Ectodermal cell (in vitro differentiated cells): ENCODE measurements around the gene CCDC196.
"Not testable (repeated sequence)": the region's sequence is repeated elsewhere in the genome, so short reads cannot be mapped to it uniquely, and the experiment has no call there.

Experiments used
- H3K27ac ChIP-seq: 2 replicates; pipeline ENCODE4 v1.7.0; 2013; ENCODE audit warnings: mild to moderate bottlenecking, low read depth, low read length; ENCODE audit not compliant: insufficient read depth, poor library complexity, severe bottlenecking
- H3K27me3 ChIP-seq: 2 replicates; pipeline ENCODE4 v1.7.0; 2013; ENCODE audit warnings: mild to moderate bottlenecking, low read length; ENCODE audit not compliant: insufficient read depth, control insufficient read depth, poor library complexity, severe bottlenecking
- H3K36me3 ChIP-seq: one replicate; pipeline ENCODE4 v1.7.0; 2013; ENCODE audit warnings: low read length; ENCODE audit not compliant: control insufficient read depth, insufficient read depth
- H3K4me1 ChIP-seq: one replicate; pipeline ENCODE4 v1.7.0; 2013; ENCODE audit warnings: low read length; ENCODE audit not compliant: control insufficient read depth, insufficient read depth
- H3K4me3 ChIP-seq: 2 replicates; pipeline ENCODE4 v1.7.0; 2013; ENCODE audit warnings: low read depth, low read length, control low read depth; ENCODE audit not compliant: insufficient read depth
- H3K9me3 ChIP-seq: 2 replicates; pipeline ENCODE4 v1.7.0; 2013; ENCODE audit warnings: mild to moderate bottlenecking, low read length, moderate library complexity; ENCODE audit not compliant: control insufficient read depth
- WGBS, 2 experiments: methylation state at CpG; one replicate each; pipeline ENCODE4 v1.1.7; 2013; ENCODE audit warnings: missing lambda C conversion rate in 2 of 2; 5-methylcytosine and 5-hydroxymethylcytosine counted together

CCDC196 gene

DNA sequence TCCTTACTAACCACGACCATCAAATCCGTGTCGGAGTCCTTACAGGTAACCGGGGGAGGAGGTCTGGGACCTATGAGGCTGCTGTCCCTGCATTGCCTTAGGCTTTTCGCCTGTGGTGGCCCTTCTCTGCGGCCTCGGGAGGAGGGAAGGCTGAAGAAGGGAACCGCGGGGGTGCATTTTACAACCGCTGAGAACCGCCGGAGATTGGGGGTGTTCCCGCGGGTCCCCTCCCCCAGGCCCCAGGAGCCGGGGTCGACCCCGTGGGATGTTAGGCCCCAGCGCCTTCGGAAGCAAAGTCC lies 22.3 kb downstream of the CCDC196 start:
- peaks cover 4% of the 10 kb centered on the region for H3K4me1 ChIP-seq
- H3K36me3 ChIP-seq = no peaks in the 10 kb centered on the region
- peaks cover 24% of the 10 kb centered on the region for H3K27me3 ChIP-seq
- H3K9me3 ChIP-seq = no peaks in the 10 kb centered on the region
- 0 to 1% methylated on average over 19 of the region's 19 CpGs for WGBS, 2 experiments
- H3K27ac ChIP-seq = peak overlapping the region; percentile 58
- H3K4me3 ChIP-seq = peak overlapping the region; percentile 85

DNA sequence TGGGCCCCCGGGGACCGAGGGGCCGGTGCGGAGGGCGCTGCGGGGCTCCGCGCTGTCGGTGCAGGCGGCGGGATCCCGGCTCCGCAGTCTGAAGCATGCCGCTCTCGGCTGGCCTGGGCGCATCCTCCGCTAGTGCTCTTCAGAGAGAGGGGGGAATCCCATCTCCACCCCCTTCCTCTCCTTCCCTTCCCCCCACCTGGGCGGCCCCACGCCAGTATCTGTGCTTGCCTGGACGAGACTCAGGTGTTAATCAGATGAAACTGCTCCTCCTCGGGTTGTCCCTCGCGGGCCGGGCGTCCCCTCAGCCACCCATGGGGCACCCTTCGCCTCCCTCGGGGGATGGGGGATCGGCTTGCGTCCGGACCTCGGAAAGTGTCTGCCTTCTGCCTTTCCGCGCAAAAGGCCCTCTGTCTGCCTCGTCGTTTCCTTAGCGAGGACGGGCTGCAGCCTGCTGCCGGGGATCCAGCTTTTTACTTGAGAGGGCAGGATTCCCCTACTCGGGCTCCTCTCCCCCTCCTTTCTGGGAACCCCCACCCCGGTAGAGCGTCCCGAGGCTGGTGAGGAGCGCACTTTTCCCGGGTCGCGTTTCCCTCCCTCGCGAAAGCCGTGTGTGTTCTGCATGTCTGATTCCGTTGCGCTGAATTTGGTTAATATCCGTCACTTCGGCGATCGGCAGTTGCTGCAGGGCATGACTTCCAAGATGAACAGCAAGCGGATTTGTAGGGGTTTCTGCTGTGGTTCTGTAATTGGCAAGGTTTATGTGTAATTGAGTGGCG lies 22.9 kb downstream of the CCDC196 start:
- Histone ChIP-seq H3K9me3 (no peaks in the 10 kb centered on the region), H3K36me3 (no peaks in the 10 kb centered on the region), H3K4me3 (peak overlapping the region; percentile 85), H3K27me3 (peaks cover 24% of the 10 kb centered on the region), H3K4me1 (peaks cover 4% of the 10 kb centered on the region), H3K27ac (peak overlapping the region; percentile 58)
- 0% methylated on average over 57 of the region's 57 CpGs for WGBS, 2 experiments

DNA sequence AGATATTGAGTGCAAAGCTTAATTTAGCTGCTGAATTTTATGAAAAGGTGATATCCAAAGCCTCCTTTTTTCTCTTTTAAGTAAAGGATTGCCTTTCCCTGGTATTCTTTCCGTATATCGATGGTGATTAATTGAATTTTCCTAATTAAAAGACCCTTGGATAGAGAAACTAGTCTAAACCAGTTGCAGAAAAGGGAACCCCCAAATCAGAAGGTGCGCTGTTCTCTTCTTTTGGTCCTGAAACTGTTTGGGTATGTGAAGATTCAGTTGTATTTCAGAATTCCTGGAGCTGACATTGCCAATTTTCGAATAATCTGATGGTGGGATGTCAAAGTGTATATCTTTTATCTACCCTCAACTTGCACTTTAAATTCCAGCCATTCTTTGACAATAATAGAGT lies 23.7 kb downstream of the CCDC196 start:
- 59 to 70% methylated on average over 2 to 4 of the region's 4 CpGs for WGBS, 2 experiments
- Histone ChIP-seq H3K4me1 (peaks cover 4% of the 10 kb centered on the region), H3K4me3 (peak overlapping the region; percentile 85), H3K27ac (no peak overlapping the region), H3K27me3 (peaks cover 24% of the 10 kb centered on the region), H3K9me3 (no peaks in the 10 kb centered on the region), H3K36me3 (no peaks in the 10 kb centered on the region)

DNA sequence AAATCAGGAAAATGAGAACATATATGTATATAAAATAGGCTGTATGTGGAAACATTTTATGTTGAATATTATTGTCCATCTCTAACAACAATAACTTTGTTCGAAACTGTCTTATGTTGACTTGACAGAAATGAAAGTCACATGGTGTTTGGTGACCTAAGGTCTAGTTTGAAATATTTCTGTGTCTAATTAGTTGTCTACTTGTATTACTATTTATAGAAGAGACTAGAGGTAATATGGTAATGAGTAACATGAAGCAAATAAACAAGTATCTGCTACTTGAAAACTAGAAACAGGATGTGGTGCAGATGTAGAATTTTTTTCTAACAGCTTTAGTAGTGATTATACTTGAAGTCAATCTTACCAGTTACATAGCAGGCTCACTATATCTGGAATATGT lies 25.7 kb downstream of the CCDC196 start:
- H3K4me1 ChIP-seq = peaks cover 1% of the 10 kb centered on the region
- H3K27me3 ChIP-seq = peaks cover 24% of the 10 kb centered on the region
- no peaks in the 10 kb centered on the region for H3K36me3 ChIP-seq
- H3K9me3 ChIP-seq = no peaks in the 10 kb centered on the region
- WGBS, 2 experiments = 83 to 100% methylated on average over 1 of the region's 1 CpG
- no peak overlapping the region for H3K27ac ChIP-seq
- H3K4me3 ChIP-seq = no peak overlapping the region

DNA sequence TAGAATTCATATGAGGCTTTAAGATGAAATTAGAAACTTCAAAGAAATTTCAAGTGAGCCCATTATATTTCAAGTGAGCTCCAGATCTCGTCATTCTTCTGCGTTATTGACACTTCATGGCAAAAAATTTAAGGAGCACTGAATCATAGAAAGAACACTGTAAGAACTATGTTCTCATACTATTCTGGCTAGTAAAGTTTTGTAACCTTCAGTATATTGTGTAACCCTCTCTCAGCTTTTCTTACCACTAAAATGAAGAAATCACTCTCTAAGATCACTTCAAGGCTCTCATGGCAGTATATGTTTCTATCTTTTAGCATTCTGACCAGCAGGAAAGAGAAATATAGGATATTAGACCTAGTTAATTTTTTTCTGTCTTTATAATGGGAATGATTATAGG lies 28.0 kb downstream of the CCDC196 start:
- Histone ChIP-seq H3K4me3 (no peak overlapping the region), H3K27ac (no peak overlapping the region), H3K36me3 (no peaks in the 10 kb centered on the region), H3K9me3 (no peaks in the 10 kb centered on the region), H3K4me1 (no peaks in the 10 kb centered on the region), H3K27me3 (peaks cover 22% of the 10 kb centered on the region)
- 94% methylated on average over 2 of the region's 2 CpGs for WGBS, 2 experiments

DNA sequence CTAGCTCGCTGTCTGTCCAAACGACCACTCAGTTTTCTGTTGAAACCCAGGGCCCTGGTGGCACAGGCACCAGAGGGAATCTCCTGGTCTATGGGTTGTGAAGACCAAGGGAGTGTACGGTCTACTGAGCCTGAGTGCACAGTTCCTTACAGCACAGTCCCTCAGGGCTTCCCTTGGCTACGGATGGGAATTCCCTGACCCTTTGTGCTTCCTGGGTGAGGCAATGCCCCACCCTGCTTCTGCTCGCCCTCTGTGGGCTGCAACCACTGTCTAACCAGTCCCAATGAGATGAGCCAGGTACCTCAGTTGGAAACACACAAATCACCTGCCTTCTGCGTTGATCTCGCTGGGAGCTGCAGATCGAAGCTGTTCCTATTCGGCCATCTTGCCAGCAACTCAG lies 44.4 kb downstream of the CCDC196 start:
- no peaks in the 10 kb centered on the region for H3K4me1 ChIP-seq
- no peaks in the 10 kb centered on the region for H3K27me3 ChIP-seq
- no peak overlapping the region for H3K27ac ChIP-seq
- no peaks in the 10 kb centered on the region for H3K36me3 ChIP-seq
- H3K9me3 ChIP-seq = no peaks in the 10 kb centered on the region
- H3K4me3 ChIP-seq = no peak overlapping the region
- 92 to 93% methylated on average over 9 of the region's 9 CpGs for WGBS, 2 experiments

DNA sequence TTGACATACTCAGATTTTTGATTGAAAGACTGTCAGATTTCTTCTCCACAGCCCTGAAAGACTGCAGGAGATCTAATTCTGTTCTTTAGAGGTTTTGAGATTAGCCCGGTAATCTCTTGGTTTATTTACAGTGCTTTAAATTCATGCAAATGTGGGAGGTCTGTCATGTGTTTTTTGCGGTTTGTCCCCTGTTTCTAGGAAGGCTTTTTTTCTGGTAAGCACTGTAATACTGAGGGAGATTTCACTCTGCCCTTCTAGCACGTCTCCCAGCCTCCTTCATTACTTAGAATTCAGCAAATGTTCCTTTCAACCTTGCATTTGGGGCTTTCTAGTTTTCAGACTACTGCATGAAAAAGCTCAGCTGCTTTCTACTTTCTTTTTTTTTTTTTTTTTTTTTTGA lies 52.9 kb downstream of the CCDC196 start:
- whole genome bisulfite sequencing, 2 experiments = 44 to 58% methylated on average over 3 of the region's 3 CpGs
- H3K27ac ChIP-seq = no peak overlapping the region
- no peak overlapping the region for H3K4me3 ChIP-seq
- H3K9me3 ChIP-seq = no peaks in the 10 kb centered on the region
- H3K4me1 ChIP-seq = no peaks in the 10 kb centered on the region
- H3K36me3 ChIP-seq = no peaks in the 10 kb centered on the region
- no peaks in the 10 kb centered on the region for H3K27me3 ChIP-seq

DNA sequence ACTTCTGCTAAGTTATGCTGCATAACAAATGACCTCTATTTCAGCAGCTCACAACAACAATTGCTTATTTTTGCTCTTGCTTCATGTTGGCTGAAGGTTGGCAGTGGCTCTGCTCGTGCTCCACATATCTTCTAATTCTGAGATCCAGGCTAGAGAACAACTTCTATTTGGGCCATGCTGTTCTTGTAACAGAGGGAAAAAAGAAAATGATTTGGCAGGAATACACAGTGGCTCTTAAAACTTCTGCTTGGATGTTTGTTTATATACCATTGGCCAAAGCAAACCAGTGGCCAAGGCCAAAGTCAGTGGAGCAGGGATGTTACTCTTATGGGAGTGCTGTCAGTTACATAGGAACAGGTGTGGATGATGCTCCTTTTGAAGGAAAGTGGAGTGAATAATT lies 53.9 kb downstream of the CCDC196 start:
- no peak overlapping the region for H3K27ac ChIP-seq
- no peaks in the 10 kb centered on the region for H3K4me1 ChIP-seq
- WGBS, 2 experiments = 92 to 93% methylated on average over 1 of the region's 1 CpG

DNA sequence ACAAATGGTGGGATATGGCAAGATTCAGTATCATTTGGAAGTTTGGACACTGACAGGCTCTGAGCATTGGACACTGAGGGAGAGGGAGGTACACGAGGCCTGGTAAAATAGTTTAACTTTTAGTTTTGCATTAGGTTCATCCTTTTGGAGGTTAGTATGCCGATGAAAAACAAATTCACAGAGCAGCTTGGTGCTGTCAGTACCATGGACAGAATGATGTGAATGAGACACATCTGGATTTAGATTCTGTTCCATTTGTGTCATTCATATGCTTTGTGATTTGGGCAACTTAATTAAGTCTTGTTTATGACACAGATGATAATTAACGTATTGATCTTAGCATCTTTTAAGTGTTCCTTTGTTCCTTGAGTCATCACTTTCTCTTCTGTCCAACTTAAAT lies 55.5 kb downstream of the CCDC196 start:
- 91 to 96% methylated on average over 3 of the region's 3 CpGs for WGBS, 2 experiments
- H3K9me3 ChIP-seq = no peaks in the 10 kb centered on the region
- H3K27ac ChIP-seq = no peak overlapping the region
- no peaks in the 10 kb centered on the region for H3K36me3 ChIP-seq
- no peaks in the 10 kb centered on the region for H3K4me1 ChIP-seq
- no peaks in the 10 kb centered on the region for H3K27me3 ChIP-seq
- no peak overlapping the region for H3K4me3 ChIP-seq

More for the DNA sequence above, 53.9 kb downstream of the CCDC196 start:
- Histone ChIP-seq H3K4me3 (no peak overlapping the region), H3K9me3 (no peaks in the 10 kb centered on the region), H3K27me3 (no peaks in the 10 kb centered on the region), H3K36me3 (no peaks in the 10 kb centered on the region)

DNA sequence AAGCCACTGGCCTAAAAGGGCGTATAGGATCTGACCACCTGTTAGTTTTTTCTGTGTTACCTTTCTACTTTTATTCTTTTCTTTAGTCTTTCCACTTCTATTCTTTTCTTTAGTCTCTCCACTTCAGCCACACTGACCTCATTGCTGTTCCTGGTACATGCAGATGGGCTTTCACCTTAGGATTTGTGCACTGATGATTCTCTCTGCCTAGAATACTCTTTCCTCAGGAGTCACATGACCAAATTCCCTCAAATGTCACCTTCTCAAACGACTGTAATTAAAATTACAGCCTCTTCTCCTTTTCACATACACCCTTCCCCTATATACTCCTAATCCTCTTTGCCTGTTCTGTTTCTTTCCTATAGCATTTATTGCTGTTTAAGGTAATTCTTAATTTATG lies 57.8 kb downstream of the CCDC196 start:
- no peaks in the 10 kb centered on the region for H3K4me1 ChIP-seq
- H3K4me3 ChIP-seq = no peak overlapping the region
- no peaks in the 10 kb centered on the region for H3K27me3 ChIP-seq
- peaks cover 2% of the 10 kb centered on the region for H3K9me3 ChIP-seq
- H3K27ac ChIP-seq = no peak overlapping the region
- H3K36me3 ChIP-seq = no peaks in the 10 kb centered on the region
- WGBS, 2 experiments = 83 to 90% methylated on average over 2 of the region's 2 CpGs

DNA sequence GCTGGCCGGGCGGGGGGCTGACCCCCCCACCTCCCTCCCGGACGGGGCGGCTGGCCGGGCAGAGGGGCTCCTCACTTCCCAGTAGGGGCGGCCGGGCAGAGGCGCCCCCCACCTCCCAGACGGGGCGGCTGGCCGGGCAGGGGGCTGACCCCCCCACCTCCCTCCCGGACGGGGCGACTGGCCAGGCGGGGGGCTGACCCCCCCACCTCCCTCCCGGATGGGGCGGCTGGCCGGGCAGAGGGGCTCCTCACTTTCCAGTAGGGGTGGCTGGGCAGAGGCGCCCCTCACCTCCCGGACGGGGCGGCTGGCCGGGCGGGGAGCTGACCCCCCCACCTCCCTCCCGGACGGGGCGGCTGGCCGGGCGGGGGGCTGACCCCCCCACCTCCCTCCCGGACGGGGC lies 59.0 kb downstream of the CCDC196 start:
- not testable (repeated sequence) for H3K36me3 ChIP-seq, H3K9me3 ChIP-seq, H3K4me1 ChIP-seq, H3K27ac ChIP-seq, H3K27me3 ChIP-seq, H3K4me3 ChIP-seq
- WGBS, 2 experiments = 97% methylated on average over 7 of the region's 32 CpGs; no CpG with 5 or more reads in 1 of the 2 experiments
